HG03280 (cell line): ENCODE measurements around the gene CIB2.

Experiments
- ATAC-seq: cut with Tn5 transposase; IDR thresholded peaks from one replicate; pipeline ENCODE4 v1.9.1; 2021; ENCODE audit warnings: mild to moderate bottlenecking, moderate library complexity; ENCODE audit not compliant: unreplicated experiment

CIB2 gene

GRCh38 chr15:78109156-78109555 is 22.1 kb downstream of the CIB2 start:
- ATAC-seq, result no peak

DNA sequence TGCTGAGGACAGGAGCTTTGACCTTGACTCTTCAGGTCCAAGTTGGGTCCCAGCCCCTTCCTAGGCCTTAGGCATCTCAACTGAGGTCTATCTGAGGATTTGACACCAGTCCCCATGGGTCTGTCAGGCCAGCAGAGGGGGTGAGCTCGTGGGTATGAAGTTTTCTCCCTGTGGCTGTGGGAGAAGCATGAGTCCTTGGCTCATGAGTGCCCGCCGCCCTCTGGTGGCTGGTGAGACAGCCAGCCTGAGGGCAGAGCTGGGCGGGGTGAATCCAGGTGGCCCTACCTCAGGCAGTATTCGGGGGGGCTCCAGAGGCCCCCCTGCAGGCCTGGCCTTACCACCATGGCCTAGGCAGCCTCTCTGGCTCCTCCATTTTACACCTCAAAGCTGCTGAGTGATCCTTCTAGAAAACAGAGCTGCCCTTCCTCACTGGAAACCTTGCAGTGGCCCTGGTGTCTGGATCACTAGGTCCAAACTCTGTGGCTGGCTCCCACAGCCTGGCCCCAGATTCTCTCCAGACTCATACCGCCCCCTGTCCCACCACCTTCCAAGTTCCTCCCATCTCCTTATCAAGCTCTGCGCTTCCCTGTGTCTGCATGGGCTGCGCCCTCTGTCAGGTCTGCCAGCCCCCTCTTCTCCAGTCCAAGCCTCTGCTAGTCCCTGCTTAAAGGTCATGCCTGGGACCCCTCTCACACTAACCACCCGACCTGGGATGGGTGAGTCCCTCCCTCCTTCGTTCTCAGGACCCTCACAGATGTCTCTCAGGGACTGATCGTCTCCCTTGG is 22.8 kb downstream of the CIB2 start:
- peak; percentile 58 for ATAC-seq

DNA sequence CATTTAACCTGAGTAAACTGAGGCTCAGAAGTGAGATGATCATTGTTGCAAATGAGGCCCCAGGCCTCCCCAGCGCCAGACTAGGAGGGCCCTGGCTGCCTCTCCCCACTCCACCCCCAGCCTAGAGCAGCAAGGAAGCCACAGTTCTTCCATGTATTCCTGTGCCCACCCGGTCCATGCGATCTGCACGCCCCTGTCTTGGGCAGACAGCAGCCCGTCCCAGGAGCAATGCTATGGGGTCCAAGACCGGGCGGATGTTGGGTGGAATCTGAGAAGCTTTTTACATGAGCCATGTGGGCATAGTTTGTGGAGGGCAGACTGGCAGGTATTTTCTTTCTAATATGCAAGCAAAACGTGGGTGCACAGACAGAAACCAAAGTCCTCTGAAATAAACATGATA is 23.8 kb downstream of the CIB2 start:
- ATAC-seq, result no peak

DNA sequence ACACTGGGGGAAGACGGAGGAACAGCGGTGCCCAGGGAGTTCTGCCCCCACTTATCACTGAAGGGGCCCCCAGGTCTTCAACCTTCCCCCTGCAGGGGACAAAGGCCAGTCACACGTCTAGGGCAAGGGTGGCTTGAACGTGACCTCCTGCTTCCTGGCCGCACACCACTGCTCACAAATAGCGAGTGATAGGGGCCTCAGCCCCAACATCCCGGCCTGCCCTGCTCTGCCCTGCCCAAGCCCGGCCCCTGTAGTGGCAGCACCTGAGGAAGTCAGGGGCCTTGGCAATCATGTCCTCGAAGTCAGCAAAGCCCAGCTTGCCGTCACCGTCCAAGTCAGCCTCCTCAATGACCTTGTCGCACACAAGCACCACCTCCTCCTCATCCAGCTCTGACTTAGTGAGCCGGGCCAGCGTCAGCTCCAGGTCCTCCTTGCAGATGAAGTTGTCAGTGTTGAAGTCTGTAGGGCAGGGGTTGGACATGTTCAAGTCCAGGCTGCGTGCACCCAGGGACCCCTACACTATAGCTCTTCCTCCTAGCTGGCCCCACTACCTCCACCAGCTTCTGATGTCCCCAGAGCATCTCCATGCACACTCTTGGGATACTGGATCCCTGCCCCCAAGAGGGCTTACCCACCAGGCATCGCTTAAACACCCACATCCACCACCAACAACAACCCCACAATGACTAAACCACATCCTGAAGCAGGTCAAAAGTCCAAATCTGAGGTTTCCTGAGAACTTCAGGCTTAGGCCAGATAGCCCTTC is 25.6 kb downstream of the CIB2 start:
- ATAC-seq, result no peak

DNA sequence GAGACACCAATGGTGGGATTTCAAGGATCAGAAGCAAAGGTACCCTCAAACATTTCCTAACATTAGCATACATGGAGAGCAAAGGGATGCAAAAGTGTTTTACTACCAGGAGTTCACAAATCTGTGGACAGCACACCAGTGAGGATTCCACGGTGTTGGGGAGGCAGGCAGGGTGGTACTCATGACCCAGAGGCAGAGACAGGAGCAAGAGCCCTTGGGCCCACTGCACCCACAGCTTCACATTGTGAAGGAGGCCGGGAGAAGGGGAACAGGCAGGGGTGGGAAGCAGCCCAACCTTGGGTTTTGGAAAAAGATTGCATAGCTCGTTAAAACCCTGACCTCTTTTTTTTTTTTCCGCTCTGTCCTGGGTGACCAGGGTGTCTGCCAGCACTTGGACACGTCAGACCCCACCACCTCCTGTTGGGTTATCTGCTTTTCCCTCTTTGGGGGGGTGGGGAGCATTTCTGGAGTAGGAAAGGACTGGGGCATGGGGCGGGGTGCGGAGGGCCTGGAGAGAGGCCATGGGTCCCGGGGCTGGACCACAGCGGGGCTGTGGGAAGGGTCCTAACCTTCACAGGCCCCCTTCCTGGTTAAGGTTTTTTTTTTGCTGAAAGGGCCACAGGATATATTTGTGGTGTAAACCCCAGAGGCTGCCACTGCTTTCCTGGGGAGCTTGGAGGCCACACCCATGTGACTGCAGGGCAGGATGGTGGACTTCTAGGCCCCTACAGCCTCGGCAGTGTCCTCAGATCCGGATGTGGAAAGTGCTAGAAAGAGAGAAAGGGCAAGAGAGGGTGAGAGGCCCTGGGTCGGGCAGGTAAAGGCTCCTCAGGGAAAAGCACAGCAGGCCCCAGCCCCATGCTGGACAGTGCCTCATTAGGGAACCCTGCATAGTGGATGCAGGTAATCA is 26.4 kb downstream of the CIB2 start:
- ATAC-seq, result no peak

DNA sequence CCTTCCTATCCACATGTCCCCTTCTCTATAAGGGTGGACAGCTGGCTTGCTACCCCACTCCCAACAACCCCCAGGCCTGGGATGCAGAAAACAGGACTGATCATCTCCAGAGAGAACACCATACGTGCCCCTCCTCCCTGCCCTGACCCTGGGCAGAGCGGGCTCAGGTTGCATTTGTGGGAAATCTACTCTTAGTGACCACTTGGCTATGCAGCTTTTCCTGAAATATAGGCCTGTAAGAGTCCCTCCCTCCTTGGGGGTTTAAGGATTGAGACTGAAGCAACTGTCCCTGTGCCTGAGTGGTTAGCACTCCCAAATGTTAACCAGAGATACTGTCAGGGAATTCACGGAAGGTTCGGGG is 27.1 kb downstream of the CIB2 start:
- no peak for ATAC-seq

DNA sequence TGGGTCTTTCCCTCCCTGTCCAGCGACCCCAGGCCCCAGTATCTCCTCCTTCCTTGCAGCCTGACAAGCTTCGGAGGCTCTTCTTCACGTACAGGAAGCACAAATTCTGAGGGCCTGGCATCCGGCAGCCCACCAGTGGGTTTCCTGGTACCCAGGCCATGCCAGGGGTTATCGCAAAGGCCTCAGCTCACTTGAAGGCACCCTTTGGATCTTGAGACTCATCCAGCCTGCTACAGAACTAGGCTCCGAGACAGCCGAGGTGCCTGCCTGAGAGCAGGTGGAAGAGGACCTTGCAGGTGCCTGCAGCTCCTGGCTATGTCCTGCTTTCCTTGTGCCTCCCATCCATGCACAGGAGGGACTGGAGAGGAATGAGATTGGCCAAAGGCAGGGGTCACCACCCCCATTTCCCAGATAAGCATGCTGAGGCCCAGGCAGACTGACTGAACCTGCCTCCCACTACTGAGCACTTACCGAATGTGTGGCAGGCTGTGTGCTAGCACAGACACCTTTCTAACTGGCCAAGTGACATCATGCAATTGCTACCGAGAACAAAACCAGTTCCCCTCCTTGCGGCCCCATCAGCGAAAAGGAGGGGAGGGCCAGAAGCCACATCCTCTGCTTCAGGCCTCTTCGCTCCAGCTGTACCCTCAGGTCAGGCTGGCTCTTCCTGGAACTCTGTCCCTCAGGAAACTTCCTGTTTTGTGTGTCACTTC is 27.7 kb downstream of the CIB2 start:
- ATAC-seq, result peak; percentile 86

DNA sequence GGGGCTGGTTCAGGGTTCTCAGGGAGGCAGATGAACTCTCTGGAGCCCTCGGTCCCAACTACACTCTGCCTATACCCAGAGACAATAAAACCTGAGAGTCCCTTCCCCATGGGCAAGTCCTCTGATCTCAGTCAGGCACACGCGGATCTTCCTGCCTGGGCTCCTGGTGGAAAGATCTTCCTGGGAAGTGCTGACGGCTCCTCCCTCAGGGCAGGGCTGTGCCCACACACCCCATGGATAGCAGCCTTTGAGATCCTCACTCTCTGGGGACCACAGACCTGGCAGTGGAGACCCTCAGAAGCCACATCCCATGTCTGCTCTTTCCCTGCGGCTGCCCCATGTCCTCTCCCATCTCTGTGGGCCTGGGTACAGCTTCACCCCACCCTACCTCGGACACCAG is 28.5 kb downstream of the CIB2 start:
- ATAC-seq, result no peak

GRCh38 chr15:78102211-78102610 is 29.0 kb downstream of the CIB2 start:
- ATAC-seq, result no peak

DNA sequence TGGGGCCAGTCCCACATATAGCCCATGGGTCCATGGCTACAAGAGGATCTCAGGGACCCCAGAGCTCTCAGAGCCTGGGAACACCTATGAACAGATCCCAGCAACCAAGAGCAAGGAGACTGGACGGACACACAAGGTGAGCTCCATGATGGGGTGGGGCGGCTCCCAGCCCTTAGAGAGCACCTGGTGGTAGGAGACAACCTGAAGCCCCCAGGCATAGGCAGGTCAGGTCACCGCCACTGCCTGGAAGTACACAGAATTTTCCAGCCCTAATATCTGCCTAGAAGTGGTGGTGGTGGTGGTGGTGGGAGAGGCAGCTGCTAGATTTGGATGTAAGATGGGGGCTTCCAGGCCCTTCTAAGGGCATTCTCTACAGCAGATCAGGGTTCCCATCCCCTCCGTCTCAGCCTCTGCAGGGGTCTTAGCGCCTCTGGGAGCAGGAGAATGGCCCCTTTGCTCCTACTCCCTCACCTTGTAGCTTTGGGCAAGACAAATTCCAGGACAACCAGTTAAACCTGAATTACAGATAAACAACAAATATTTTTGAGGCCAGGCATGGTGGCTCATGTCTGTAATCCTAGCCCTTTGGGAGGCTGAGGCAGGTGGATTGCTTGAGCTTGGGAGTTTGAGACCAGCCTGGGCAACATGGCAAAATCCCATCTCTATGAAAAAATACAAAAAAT is 29.7 kb downstream of the CIB2 start:
- ATAC-seq, result no peak

DNA sequence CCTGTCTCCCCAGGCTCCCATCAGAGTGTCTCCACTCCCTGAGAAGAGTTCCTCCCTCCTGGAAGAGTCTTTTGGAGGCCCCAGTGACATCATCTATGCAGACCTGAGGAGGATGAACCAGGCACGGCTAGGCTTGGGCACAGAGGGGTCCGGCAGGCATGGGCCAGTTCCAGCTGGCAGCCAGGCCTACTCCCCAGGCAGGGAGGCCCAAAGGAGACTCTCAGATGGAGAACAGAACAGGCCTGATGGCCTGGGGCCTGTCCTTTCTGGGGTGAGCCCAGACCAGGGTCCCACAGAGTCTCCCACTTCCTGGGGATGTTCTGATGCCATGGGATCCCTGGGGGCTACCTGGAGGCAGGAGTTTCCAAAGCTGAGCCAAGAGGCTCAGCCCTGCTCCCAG is 30.4 kb downstream of the CIB2 start:
- ATAC-seq, result no peak

DNA sequence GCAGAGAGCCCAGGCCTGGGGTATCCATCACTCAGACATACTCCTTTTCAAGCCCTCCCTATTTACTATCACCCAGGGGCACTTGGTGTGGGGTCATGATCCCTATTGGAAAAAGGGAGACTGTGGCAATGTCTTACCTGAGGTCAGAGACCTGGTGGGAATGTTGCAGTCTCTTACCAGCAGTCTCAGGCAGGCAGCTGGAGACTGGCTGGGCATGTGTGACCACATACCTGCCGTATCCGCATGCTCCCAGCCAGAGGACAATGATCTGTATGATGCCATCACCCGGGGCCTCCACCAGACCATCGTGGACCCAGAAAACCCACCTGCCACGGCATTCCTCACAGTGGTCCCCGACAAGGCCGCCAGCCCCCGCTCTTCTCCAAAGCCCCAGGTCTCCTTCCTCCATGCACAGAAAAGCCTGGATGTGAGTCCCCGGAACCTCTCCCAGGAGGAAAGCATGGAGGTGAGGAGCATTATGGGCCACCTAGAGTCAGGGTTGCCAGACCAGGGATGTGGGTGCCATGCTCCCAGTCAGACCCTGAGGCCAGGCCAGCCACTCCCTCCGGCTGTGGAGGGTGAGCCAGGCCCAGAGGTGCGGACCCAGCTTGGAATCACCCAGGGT is 33.0 kb downstream of the CIB2 start:
- no peak for ATAC-seq

GRCh38 chr15:78097667-78098066 is 33.6 kb downstream of the CIB2 start:
- no peak for ATAC-seq

- no peak for ATAC-seq
These were observed 37.8 kb downstream of the CIB2 start for GRCh38 chr15:78093242-78094020.

DNA sequence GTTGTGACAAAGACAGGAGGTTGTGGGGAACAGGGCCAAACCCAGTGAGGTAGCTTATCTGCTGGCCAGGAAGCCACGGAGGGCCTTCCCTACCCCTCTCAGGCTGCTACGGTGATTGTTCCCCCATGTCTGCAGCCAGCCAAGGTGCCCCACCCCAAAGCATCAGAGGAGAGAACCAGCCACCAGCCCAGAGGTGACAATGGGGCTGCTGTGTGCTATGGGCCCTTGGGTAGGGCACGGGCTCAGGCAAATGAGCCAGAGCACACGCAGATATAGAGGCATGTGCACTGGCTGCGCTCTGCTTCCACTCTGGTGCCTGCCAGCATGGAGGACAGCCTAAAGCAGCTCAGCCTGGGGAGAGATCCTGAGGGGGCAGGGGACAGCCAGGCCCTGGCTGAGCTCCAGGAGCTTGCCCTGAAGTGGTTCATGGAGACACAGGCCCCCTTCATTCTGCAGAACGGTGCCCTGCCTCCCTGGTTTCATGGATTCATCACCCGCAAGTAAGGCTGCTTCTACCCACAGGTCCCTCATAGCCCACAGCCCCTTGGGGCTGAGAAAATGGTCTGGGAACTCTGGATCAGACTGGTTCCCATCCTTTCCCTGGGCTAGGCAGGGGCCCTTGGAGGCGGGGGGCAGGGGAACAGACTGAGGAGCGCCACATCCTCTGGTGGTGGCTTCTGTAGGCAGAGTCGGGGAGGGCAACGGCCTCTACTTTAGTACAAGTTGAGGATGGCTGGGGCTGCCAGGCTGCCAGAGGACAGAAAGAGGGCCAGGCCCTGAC is 38.8 kb downstream of the CIB2 start, which contains the start of gene SH2D7:
Gene SH2D7 (plus strand): TSS at position 301 of the 781 bp plus-strand sequence. CDS start 24 bp downstream, at position 325.
- no peak for ATAC-seq

DNA sequence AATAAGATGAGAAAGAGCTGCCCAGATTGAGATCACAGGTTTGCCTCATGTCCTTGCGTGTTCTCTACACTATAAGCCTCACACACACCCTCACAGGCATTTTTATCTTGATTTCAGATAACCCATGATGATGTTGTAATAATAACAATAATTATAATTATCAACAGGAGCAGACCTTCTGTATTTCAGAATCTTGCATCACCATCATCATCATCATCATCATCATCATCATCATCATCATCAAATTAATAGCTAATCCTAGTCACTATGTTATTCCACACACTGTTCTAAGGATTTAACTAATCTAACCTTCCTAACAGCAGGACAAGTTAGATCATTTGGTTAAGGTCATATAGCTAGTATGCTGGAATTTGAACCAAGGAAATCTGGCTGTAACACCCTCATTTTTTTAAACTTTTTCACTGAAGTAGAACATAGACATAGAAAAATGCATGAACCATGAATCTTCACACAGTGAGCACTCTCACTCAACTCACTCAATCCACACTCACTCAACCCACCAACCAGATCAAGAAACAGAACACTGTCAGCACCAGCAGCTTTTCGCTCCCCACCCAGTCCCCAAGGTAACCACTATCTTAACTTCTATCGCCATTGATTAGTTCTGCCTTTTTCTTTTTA is 40.7 kb downstream of the CIB2 start:
- ATAC-seq, result no peak

DNA sequence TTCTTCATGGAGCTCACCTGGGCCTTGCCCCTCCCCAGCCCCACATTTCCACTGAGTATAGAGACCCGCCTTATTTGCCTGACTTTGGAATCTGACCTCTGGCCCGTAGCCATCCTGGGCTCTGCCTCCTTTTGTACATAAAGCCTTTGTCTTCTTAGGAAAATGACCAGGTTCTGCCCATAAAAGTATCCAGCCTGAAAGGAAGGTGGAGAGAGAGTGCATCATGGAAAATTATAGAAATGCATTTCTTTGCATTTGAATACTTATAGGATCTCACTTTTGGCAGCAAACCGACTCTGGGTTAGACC is 42.5 kb downstream of the CIB2 start:
- no peak for ATAC-seq
